ENCODE data around the gene EML6. TPM values are rescaled to one million over a fixed set of nuclear protein-coding genes. Genes with fewer than 3 reads are reported as not detected.

EML6 gene
- polyA plus RNA-seq, 1 donor (not counting 4 experiments of a cell fraction or from before 2014, with no cell fraction given): 0.96 TPM

GRCh38 chr2:54924121-54924520 lies 200.7 kb downstream of the EML6 start:
- Histone ChIP-seq H3K36me3 (ENCODE audit: control insufficient read depth in 2 of 2, extremely low read depth in 1 of 2, insufficient read depth in 2 of 2, low read length in 2 of 2) (no peaks in the 10 kb centered on the region), H3K4me3 (ENCODE audit: control insufficient read depth in 2 of 3, extremely low read depth in 1 of 3, insufficient read depth in 2 of 3, low read depth in 1 of 3, low read length in 3 of 3) (no peak overlapping the region), H3K79me2 (ENCODE audit: control insufficient read depth, insufficient read depth, low read length) (no peaks in the 10 kb centered on the region), H3K9me3 (ENCODE audit: control insufficient read depth, low read depth, low read length) (no peaks in the 10 kb centered on the region), H3K27ac (ENCODE audit: control insufficient read depth, insufficient read depth, low read length) (no peak overlapping the region), H2AFZ (ENCODE audit: control insufficient read depth, low read length) (no peak overlapping the region), H4K20me1 (ENCODE audit: control insufficient read depth, extremely low read depth, insufficient read depth, low read length) (no peaks in the 10 kb centered on the region), H3K27me3 (ENCODE audit: control insufficient read depth, extremely low read depth, insufficient read depth, low read length) (no peaks in the 10 kb centered on the region), H3K9me1 (ENCODE audit: control insufficient read depth, extremely low read depth, insufficient read depth, low read length) (no peaks in the 10 kb centered on the region), H3K4me1 (ENCODE audit: control insufficient read depth, extremely low read depth, insufficient read depth, low read length) (peaks cover 11% of the 10 kb centered on the region), H3K4me2 (ENCODE audit: control insufficient read depth, extremely low read depth, insufficient read depth, low read depth, low read length) (no peak overlapping the region), H3K9ac (ENCODE audit: control insufficient read depth, extremely low read depth, insufficient read depth, low read length) (no peak overlapping the region)
- FAIRE-seq: no peak
- no peak for DNase-seq (ENCODE audit: low read depth, low spot score)
- dilution Hi-C loops (cut with MboI; ENCODE audit: extremely low pct_ligation_motif_present, low sequenced_read_pairs): no loop called here
- TF ChIP-seq, protein P1, sequence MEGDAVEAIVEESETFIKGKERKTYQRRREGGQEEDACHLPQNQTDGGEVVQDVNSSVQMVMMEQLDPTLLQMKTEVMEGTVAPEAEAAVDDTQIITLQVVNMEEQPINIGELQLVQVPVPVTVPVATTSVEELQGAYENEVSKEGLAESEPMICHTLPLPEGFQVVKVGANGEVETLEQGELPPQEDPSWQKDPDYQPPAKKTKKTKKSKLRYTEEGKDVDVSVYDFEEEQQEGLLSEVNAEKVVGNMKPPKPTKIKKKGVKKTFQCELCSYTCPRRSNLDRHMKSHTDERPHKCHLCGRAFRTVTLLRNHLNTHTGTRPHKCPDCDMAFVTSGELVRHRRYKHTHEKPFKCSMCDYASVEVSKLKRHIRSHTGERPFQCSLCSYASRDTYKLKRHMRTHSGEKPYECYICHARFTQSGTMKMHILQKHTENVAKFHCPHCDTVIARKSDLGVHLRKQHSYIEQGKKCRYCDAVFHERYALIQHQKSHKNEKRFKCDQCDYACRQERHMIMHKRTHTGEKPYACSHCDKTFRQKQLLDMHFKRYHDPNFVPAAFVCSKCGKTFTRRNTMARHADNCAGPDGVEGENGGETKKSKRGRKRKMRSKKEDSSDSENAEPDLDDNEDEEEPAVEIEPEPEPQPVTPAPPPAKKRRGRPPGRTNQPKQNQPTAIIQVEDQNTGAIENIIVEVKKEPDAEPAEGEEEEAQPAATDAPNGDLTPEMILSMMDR (optimal IDR thresholded peaks at IDR 0.05 in 1 of 3, IDR thresholded peaks at IDR 0.05 in 1 of 3, conservative IDR thresholded peaks at IDR 0.05 in 1 of 3; ENCODE audit: extremely low read depth in 1 of 3, insufficient read depth in 2 of 3, low read length in 3 of 3): no peak
- no peak for TF ChIP-seq EZH2 (IDR thresholded peaks at IDR 0.05; ENCODE audit: low read length)

- H3K9me3 ChIP-seq (ENCODE audit: control insufficient read depth, low read depth, low read length): no peaks in the 10 kb centered on the region
- no peaks in the 10 kb centered on the region for H3K79me2 ChIP-seq (ENCODE audit: control insufficient read depth, insufficient read depth, low read length)
- H3K4me1 ChIP-seq (ENCODE audit: control insufficient read depth, extremely low read depth, insufficient read depth, low read length): peaks cover 11% of the 10 kb centered on the region
- H3K36me3 ChIP-seq (ENCODE audit: control insufficient read depth in 2 of 2, extremely low read depth in 1 of 2, insufficient read depth in 2 of 2, low read length in 2 of 2): no peaks in the 10 kb centered on the region
- no peak for FAIRE-seq
- dilution Hi-C loops (cut with MboI; ENCODE audit: extremely low pct_ligation_motif_present, low sequenced_read_pairs): no loop called here
- no peak overlapping the region for H3K4me3 ChIP-seq (ENCODE audit: control insufficient read depth in 2 of 3, extremely low read depth in 1 of 3, insufficient read depth in 2 of 3, low read depth in 1 of 3, low read length in 3 of 3)
- no peak overlapping the region for H2AFZ ChIP-seq (ENCODE audit: control insufficient read depth, low read length)
- H3K27ac ChIP-seq (ENCODE audit: control insufficient read depth, insufficient read depth, low read length): no peak overlapping the region
- no peak overlapping the region for H3K9ac ChIP-seq (ENCODE audit: control insufficient read depth, extremely low read depth, insufficient read depth, low read length)
- H3K27me3 ChIP-seq (ENCODE audit: control insufficient read depth, extremely low read depth, insufficient read depth, low read length): no peaks in the 10 kb centered on the region
- no peak overlapping the region for H3K4me2 ChIP-seq (ENCODE audit: control insufficient read depth, extremely low read depth, insufficient read depth, low read depth, low read length)
- DNase-seq (ENCODE audit: low read depth, low spot score): no peak
- H4K20me1 ChIP-seq (ENCODE audit: control insufficient read depth, extremely low read depth, insufficient read depth, low read length): no peaks in the 10 kb centered on the region
- TF ChIP-seq EZH2 (IDR thresholded peaks at IDR 0.05; ENCODE audit: low read length): no peak
- TF ChIP-seq, protein P1 (optimal IDR thresholded peaks at IDR 0.05 in 1 of 3, IDR thresholded peaks at IDR 0.05 in 1 of 3, conservative IDR thresholded peaks at IDR 0.05 in 1 of 3; ENCODE audit: extremely low read depth in 1 of 3, insufficient read depth in 2 of 3, low read length in 3 of 3): no peak
- H3K9me1 ChIP-seq (ENCODE audit: control insufficient read depth, extremely low read depth, insufficient read depth, low read length): no peaks in the 10 kb centered on the region
Observed at GRCh38 chr2:54925022-54925421, 201.6 kb downstream of the EML6 start.

Measured in keratinocyte (primary cell).